ENCODE data around the gene ABCC1. TPM values are rescaled to one million over a fixed set of nuclear protein-coding genes. Genes with fewer than 3 reads are reported as not detected.
A peak's percentile ranks its signal among the peaks of the same experiment; 100 is the strongest.
"Not testable (repeated sequence)": the region's sequence is repeated elsewhere in the genome, so short reads cannot be mapped to it uniquely, and the experiment has no call there.

ABCC1 gene
- total RNA-seq, 1 experiment from 2014 or later = 11.8 TPM

DNA sequence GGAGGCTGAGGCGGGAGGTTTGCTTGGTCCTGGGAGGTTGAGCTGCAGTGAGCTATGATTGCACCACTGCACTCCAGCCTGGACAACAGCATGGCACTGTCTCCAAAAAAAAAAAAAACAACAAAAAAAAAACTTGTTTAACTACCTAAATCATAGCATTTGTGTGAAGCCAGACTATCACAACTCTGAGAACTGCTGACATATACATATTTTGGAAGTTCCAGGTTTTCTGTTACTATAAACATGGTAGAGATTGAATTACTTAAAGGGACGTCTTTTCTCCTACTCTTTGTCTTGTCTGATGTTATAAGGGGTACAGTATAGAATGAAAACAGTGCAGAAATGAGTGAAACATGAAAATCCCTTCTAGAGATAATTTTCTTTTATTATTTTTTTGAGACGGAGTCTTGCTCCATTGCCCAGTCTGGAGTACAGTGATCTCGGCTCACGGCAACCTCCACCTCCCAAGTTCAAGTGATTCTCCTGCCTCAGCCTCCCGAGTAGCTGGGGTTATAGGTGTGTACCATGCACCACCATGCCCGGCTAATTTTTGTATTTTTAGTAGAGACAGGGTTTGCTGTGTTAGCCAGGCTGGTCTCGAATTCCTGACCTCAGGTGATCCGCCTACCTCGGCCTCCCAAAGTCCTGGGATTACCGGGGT lies 18.4 kb downstream of the ABCC1 start:
- no peak for DNase-seq (ENCODE audit: low read depth)

DNA sequence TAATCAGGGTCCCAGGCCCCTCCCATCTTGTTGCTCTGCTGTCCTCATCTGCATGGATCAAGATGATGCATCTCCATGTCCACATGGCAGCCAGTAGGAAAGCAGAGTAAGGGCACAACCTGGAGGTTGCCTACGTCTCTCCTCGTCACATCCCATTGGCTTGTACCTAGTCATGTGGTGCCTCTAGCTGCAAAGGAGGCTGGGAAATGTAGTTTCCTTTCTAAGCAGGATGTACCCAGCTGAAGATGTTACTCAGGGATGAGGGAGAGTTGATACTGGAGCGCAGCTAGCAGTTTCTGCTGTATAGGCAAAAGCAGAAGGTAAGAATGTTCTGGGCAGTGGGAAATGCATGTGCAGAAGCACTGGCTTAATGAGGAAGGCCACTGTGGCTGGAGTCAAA lies 20.8 kb downstream of the ABCC1 start:
- DNase-seq (ENCODE audit: low read depth) = no peak

DNA sequence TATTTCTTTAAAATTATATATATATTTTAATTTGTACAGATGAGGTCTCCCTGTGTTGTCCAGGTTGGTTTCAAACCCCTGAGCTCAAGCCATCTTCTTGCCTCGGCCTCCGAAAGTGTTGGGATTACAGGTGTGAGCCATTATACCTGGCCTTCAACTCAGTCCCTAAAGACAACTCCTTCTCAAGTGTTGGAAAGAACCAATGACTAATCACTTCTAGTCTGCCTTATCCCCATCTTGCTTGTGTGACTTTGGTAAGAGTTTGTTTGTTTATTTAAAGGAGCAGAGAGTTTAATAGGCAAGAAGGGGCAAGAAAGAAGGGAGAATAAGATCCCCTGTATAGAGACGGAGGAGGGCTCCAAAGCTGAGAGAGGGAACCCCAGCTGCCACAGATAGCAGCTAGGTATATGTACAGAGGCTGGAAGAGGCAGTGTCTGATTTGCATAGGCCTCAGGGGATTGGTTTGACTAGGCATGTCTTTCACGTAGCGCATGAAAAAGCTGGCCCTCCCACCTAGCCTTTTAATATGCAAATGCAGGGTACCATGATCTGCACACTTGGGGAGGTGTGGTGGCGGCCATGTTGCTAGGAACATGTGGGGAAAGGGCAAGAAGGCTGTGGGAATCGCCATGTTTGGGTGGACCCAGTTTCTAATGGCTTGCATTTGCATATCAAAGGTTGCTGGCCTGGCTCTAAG lies 21.5 kb downstream of the ABCC1 start:
- DNase-seq (ENCODE audit: low read depth) = no peak

DNA sequence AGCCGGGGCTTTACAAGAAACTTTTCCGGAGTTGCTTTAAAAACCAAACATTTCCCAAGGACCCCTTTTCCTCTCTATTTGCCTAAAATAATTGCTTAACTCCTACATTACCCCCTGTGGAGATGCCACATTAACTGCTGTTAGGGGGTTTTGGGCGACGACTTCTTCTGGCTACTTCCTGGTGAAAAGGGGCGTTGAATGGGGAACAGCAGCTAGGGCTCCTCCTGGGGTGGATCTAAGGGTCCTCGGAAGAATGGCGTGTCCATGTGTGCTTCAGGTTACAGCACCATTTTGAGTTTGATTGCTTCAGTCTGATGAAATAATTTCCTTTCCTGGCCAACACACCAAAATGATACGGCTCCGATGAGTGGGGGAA lies 22.0 kb downstream of the ABCC1 start:
- no peak for DNase-seq (ENCODE audit: low read depth)

DNA sequence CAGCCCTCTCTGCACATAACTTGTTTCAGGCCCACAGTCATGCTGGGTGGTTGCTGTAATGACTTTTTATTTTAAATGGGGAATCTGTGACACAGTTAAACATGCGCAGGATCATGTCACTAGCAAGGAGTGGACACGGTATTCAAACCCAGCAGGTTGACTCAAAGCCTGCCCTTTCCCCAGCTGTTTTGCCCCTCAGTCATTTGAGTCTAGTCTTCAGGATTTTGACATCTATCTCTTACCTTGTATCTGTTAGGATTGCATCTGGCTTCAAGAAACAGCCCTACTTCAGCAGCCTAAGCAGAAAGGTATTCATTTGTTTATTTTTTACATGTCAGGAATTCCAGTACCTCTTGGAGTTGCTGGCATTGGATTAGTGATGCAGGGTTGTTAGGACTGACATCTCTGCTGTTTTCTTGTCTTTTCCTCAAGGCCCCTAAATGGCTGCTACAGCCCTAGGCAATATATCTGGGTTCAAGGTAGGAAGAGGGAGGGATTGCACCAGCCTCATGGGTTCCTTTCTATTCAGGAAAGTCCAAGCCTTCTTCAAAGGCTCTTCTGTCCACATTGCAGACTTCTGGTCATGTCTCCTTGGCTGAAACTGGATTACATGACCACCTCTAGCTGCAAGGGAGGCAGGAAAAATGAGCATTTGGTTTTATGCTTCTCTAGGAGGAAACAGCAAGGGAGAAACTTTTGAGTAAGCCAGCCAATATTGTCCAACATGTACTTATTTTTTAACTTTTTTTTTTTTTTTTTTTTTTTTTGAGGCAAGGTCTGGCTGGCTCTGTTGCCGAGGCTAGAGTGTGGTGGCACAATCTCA lies 22.8 kb downstream of the ABCC1 start:
- no peak for DNase-seq (ENCODE audit: low read depth)

DNA sequence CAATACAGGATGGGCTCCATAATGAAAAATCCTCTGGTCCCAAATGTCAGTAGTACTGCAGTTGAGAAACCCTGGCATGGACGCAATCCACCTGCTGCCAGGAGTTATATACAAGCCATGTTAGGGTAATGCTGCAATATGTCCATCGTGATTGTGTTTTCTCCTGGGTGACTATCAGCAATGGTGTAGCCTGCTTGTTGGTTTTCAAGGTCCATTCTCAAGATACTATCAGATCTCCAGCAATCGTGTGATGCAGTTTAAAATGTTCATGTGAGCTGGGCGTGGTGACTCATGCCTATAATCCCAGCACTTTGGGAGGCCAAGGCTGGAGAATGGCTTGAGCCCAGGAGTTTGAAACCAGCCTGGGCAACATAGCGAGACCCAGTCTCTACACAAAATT lies 24.0 kb downstream of the ABCC1 start:
- DNase-seq (ENCODE audit: low read depth) = no peak

DNA sequence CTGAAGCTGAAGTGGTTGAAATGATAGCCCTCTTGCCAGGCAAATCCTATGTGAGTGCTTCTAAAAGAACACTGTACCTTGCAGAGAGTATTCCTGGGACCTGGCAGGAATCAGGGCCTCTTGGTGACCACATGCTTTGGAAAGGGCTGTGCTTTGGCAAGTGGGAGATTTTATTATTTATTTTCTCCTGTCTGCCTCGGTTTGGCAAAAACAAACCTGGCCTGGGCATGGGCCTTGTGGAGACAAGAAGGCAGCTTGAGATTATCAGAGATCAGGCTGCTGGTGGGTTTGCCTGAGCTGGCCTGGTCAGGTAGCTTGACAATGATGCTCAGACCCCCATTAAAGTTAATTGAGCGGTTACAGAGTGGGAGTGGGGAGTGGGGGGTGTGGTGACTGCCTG lies 24.6 kb downstream of the ABCC1 start:
- no peak for DNase-seq (ENCODE audit: low read depth)

DNA sequence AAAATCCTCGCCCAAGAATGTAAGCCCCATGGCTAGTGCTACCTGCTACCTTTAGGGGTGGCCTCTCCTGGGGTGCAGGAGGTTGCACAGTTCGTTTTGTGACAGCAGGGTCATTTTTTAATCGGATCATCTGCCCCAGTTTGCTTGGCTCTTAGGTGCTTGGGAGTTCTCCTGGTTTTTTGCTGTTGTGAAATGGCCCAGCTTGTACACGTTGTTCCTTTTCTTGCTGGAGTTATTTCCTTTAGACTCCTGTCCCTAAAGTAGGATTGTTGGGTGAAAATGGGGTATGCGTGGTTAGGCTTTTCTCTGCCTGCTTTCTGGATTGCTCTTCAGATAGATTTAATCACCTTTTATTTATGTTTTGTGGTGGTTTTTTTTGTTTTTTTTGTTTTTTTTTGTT lies 25.8 kb downstream of the ABCC1 start:
- no peak for DNase-seq (ENCODE audit: low read depth)

DNA sequence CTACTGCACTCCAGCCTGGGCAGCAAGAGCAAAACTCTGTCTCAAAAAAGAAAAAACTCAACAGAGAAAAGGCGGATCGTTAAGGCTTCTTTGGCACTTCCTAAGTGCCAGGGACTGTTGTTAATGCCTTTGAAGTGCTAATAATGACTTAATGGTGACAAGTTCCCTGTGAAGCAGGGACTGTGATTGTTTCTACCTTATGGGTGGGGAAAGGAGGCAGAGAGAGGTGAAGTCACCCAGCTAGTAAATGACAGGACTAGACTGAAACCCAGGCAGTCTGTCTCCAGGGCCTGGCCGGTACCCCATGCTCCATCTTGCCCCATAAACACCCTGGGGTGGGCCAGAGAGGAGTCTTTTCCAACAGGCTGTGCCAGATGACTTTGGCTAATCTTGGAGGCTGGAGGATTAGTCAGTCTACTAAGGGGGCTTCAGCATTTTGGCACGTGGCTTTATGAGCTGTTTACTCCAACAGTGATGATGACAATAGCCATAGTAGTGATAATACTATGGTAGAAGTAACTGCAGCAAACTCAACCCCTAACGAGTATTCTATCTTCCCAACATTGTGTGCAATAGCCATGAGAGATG lies 26.9 kb downstream of the ABCC1 start:
- no peak for DNase-seq (ENCODE audit: low read depth)

DNA sequence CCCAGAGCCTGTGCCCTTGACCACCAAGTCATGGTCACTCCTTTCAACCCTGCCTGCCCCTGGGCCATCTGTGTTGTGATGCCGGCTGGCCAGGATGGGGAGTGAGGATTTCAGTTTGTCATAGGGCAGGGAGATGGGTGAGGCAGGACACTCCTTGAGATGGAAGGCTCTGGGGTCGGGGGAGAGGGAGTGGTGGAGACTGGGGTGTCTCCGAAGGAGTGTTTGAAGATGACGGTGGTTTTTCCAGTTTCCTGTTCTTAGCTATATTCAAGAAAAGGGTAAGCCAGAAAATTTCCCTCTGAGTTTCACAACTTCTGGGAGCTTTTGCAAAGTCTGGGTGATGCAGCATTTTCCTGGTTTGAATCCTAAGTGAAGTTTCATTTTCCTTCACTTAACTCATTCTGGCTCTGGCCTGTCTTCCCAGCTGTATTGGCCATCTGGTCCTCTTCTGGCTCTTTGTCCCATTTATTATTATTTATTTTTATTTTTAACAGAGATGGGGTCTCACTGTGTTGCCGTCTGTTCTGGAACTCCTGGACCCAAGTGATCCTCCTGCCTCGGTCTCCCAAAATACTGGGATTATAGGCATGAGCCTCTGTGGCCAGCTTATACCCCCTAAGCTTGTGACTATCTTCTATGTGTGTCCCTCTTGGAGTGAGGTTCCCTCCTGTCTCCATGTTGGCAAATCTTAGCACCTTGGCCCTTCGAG lies 27.7 kb downstream of the ABCC1 start:
- no peak for DNase-seq (ENCODE audit: low read depth)

DNA sequence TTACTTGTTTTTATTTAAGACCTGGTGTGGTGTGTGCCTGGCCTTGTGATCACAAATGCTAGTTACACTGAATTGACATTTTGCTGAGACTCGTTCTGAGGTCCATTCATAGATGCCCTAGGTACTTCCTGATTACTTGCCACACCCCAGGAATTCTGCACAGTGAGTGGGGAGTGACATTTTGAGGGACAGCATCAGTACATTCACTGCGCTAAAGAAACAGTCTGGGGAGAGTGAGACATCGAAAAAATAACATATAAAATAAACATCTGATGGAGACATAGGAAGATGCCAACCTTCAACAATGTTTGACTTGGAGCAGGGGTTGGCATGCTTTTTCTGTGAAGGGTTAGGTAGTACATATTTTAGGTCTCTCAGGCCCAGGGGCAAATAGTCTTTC lies 30.4 kb downstream of the ABCC1 start:
- DNase-seq (ENCODE audit: low read depth) = no peak

DNA sequence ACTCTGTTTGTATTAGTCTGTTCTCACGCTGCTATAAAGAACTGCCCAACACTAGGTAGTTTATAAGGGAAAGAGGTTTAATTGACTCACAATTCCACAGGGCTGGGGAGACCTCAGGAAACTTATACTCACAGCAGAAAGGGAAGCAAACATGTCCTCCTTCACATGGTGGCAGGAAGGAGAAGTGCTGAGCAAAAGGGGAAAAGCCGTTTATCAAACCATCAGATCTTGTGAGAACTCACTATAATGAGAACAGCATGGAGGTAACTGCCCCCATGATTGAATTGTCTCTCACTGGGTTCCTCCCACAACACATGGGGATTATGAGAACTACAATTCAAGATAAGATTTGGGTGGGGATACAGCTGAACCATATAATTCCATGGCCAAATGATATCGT lies 30.9 kb downstream of the ABCC1 start:
- DNase-seq (ENCODE audit: low read depth) = no peak

DNA sequence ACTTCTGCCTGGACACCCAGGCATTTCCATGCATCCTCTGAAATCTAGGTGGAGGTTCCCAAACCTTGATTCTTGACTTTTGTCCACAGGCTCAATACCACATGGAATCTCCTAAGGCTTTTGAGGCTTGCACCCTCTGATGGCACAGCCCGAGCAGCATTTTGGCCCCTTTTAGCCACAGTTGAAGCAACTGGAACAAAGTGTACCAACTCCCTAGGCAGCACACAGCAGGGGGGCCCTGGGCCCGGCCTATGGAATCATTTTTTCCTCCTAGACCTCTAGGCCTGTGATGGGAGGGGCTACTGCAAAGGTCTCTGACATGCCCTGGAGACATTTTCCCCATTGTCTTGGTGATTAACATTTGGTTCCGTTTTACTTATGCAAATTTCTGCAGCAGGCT lies 32.0 kb downstream of the ABCC1 start:
- DNase-seq (ENCODE audit: low read depth) = no peak

DNA sequence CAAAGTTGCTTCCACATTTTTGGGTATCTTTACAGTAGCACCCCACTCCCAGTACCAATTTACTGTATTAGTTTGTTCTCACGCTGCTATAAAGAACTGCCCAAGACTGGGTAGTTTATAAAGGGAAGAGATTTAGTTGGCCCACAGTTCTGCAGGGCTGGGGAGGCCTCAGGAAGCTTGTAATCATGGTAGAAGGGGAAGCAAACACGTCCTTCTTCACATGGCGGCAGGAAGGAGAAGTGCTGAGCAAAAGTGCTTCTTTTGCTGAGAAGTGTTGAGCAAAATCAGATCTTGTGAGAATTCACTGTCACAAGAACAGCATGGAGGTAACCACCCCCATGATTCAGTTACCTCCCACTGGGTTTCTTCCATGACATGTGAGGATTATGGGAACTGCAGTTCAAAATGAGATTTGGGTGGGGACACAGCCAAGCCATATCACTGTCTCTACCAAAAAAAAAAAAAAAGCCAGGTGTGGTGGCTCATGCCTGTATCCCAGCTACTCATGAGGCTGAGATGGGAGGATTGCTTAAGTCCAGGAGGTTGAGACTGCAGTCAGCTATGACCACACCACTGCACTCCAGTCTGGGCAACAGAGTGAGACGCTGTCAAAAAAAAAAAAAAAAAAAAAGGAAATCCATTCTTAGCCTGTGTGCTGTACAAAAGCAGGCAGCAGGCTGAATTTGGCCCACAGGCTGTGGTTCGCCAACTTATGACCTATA lies 32.9 kb downstream of the ABCC1 start:
- not testable (repeated sequence) for DNase-seq (ENCODE audit: low read depth)

DNA sequence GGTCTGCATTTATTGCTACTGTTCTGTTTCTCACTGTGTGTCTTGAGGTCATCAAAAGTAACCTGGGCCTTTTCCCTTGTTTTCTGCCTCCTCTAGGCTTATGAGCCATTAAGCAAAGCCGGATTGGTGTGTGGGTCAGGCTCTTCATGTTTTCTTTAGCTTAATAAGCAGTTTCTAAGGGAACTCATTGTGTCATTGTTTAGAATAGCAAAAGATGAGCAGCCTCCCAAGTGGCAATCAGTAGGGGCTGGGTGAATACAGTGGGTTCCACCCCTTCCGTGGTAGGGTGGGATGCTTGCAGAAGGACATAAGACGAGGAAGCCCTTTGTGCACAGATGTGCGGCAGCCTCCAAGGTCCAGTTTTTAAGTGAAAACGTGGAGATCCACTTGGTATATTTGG lies 34.5 kb downstream of the ABCC1 start:
- DNase-seq (ENCODE audit: low read depth) = no peak

DNA sequence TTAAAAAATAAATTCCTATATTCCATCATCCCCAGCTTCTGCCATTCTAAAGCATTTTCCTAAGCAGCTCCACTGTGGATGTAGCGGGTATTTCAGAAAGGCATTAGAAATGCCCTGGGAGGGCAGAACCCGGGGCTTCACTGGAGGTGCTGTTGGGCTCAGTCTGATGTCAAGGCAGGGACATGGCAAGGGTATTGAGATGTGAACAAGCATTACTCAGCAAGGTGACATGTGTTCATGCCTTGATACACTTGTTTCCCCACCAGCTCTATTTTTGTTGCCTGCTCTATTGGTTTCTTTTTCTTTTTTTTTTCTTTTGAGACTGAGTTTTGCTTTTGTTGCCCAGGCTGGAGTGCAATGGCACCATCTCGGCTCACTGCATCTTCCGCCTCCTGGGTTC lies 35.7 kb downstream of the ABCC1 start:
- no peak for DNase-seq (ENCODE audit: low read depth)

DNA sequence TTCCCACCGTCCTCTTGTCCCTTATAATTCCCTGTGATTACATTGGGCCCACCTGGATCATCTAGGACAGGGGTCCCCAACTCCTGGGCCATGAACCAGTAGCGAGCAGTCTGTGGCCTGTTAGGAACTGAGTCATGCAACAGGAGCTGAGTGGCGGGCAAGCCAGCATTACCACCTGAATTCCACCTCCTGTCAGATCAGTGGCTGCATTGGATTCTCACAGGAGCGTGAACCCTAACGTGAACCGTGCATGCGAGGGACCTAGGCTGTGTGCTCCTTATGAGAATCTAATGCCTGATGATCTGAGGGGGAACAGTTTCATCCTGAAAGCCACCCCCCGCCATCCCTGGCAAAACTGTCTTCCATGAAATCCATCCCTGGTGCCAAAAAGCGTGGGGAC lies 36.8 kb downstream of the ABCC1 start:
- no peak for DNase-seq (ENCODE audit: low read depth)

DNA sequence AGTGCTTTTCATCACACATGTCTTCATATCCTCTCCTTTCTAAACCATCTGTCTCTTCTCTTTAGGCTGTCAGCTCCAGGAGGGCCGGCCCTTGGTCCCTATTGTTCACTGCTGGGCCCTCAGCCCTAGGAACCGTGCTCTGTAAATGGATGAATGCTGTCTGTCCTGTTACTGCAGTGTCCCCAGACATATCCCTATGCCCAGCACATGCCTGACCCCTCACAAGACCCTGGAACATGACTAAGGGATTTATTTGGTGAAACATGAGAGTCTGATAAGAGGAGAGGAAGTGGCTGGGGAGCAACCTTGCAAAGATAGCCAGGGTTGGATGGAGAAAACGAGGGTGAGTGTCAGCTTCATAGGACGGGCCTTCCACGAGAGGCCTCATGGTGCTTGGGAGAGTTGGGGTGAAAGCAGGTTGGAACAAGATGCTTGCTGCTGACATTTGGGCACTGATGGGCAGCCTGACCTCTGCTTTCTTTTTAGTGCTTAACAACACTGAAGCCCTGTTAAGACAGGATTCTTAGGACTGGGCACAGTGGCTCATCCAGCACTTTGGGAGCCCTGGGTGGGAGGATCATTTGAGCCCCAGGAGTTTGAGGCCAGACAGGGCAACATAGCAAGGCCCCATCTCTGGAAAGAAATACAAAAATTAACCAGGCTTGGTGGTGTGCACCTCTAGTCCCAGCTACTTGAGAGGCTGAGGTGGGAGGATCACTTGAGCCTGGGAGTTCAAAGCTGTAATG lies 39.0 kb downstream of the ABCC1 start:
- peak; percentile 42 for DNase-seq (ENCODE audit: low read depth)

DNA sequence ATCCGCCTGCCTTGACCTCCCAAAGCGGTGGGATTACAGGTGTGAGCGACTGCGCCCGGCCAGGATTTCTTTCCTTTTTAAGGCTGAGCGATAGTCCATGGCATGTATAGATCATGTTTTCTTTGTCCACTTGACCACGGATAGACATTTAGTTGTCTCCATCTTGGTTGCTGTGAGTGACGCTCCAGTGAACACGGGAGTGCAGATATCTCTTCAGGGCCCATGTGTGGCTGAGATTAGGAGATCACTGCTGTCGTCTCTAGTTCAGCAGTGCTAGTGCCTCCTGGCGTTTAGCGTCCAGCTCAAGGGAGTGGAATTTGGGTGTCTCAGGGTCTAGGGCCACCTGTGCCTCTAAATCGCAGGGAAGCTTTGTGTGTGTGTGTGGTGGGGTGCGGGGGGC lies 41.5 kb downstream of the ABCC1 start:
- no peak for DNase-seq (ENCODE audit: low read depth)

DNA sequence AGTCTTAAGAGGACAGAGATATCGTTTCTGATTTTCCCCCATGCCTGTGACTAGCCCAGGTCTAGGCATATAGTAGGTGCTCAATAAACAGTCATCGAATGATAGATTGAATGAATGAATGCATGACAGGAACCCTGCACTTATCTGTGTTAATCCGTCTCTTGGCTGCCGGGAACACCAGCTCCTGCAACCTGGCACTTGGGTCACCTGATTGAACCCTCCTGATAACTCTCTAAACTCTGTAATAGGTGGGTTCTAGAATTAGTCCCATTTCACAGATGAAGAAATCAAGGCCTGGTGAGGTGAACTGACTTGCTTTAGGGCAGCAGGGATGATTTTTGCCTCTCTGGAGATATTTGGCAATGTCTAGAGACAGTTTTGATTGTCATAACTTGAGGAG lies 43.7 kb downstream of the ABCC1 start:
- no peak for DNase-seq (ENCODE audit: low read depth)

DNA sequence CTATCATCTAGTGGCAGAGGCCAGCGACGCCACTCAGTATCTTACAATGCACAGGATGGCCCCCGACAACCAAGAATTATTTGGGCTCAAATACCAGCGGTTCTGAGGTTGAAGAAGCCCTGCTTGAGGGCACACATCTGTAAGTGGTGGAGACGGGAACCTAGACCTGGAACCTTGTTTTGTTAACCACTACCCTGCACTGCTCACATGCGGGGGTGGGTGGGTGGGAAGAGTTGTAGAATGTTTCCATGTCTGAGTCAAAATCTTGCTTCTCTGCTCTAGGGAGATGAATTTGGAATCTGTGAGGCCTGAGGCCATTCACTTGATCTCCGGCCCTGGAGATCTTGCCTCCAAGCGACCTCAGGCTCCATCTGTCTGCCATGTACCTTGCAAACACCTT lies 44.1 kb downstream of the ABCC1 start:
- DNase-seq (ENCODE audit: low read depth) = no peak
